ENCODE measurements around the gene ATAD2B. TPM values are rescaled to one million over a fixed set of nuclear protein-coding genes. Genes with fewer than 3 reads are reported as not detected.

ATAD2B gene
- polyA plus RNA-seq, 1 experiment, result 1.5 TPM

DNA sequence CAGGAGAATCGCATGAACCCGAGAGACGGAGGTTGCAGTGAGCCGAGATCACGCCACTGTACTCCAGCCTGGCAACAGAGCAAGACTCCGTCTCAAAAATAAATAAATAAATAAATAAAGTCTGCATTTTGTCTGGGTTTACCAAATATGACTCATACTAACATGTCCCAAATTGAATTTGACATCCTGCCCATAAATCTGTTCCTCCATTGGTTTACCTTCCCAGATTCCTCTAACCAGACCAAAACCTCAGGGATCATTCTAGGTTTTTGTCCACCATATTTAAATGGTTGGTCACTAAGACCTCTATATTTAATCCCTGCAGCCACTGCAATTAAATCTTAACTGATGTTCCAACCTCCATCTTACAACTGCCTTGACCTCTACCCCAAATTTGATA is 150.9 kb downstream of the ATAD2B start:
- H3K27me3 ChIP-seq (ENCODE audit: control insufficient read depth, insufficient read depth, low read length), result no peaks in the 10 kb centered on the region
- no peak for DNase-seq (ENCODE audit: low read depth)
- ChIA-PET CTCF (no interaction called here), POLR2A (no interaction called here)
- TF ChIP-seq, protein P1, sequence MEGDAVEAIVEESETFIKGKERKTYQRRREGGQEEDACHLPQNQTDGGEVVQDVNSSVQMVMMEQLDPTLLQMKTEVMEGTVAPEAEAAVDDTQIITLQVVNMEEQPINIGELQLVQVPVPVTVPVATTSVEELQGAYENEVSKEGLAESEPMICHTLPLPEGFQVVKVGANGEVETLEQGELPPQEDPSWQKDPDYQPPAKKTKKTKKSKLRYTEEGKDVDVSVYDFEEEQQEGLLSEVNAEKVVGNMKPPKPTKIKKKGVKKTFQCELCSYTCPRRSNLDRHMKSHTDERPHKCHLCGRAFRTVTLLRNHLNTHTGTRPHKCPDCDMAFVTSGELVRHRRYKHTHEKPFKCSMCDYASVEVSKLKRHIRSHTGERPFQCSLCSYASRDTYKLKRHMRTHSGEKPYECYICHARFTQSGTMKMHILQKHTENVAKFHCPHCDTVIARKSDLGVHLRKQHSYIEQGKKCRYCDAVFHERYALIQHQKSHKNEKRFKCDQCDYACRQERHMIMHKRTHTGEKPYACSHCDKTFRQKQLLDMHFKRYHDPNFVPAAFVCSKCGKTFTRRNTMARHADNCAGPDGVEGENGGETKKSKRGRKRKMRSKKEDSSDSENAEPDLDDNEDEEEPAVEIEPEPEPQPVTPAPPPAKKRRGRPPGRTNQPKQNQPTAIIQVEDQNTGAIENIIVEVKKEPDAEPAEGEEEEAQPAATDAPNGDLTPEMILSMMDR (IDR thresholded peaks at IDR 0.05; ENCODE audit: insufficient read depth, low read depth, low read length), result no peak
- H3K4me3 ChIP-seq (ENCODE audit: low read depth, low read length), result no peak overlapping the region
- peaks cover 4% of the 10 kb centered on the region for H3K36me3 ChIP-seq (ENCODE audit: control insufficient read depth, insufficient read depth, low read length)

DNA sequence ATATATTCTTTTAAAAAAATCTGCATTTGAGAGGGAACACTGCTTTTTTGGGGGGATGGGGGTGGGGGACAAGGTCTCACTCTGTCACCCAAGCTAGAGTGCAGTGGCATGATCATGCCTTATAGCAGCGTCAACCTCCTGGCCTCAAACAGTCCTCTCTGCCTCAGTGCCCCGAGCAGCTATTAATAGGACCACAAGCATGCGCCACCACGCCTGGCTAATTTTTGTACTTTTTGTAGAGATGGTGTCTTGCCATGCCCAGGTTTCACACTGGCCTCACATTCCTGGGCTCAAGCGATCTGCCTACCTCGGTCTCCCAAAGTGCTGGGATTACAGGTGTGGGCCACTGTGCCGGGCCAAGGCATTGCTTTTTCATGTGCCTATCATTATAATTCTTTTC is 154.2 kb downstream of the ATAD2B start:
- no peak overlapping the region for H3K4me3 ChIP-seq (ENCODE audit: low read depth, low read length)
- H3K27me3 ChIP-seq (ENCODE audit: control insufficient read depth, insufficient read depth, low read length), result no peaks in the 10 kb centered on the region
- TF ChIP-seq, protein P1 (IDR thresholded peaks at IDR 0.05; ENCODE audit: insufficient read depth, low read depth, low read length), result no peak
- peaks cover 4% of the 10 kb centered on the region for H3K36me3 ChIP-seq (ENCODE audit: control insufficient read depth, insufficient read depth, low read length)
- POLR2A ChIA-PET, result no interaction called here
- CTCF ChIA-PET, result interaction anchor here (1.0 kb wide), 1 partner anchor 11 kb away, joined by 4 read pairs; no protein-coding TSS in a partner anchor
- DNase-seq (ENCODE audit: low read depth), result no peak

DNA sequence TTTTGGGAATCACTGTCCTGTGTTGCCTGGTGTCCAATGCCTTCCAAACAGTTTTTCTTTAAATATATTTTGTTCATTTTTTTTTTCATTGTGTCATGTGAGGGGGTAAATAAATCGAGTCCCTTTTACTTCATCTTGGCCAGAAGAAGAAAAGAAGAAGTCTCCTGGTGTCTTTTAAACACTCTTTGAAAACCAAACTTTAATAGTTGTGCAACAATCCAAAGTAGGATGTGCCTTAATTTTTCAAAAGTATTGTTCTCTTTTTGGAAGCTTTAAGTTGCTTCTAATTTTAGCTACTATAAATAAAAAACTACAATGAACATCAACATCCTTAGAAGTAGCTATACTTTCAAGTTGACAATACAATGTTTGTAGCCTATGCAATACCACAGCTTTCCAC is 154.9 kb downstream of the ATAD2B start:
- Histone ChIP-seq H3K4me3 (ENCODE audit: low read depth, low read length) (no peak overlapping the region), H3K36me3 (ENCODE audit: control insufficient read depth, insufficient read depth, low read length) (peaks cover 4% of the 10 kb centered on the region), H3K27me3 (ENCODE audit: control insufficient read depth, insufficient read depth, low read length) (no peaks in the 10 kb centered on the region)
- DNase-seq (ENCODE audit: low read depth), result no peak
- CTCF ChIA-PET, result interaction anchor here (1.0 kb wide), 1 partner anchor 10 kb away, joined by 4 read pairs; no protein-coding TSS in a partner anchor
- POLR2A ChIA-PET, result no interaction called here
- TF ChIP-seq, protein P1 (IDR thresholded peaks at IDR 0.05; ENCODE audit: insufficient read depth, low read depth, low read length), result no peak

DNA sequence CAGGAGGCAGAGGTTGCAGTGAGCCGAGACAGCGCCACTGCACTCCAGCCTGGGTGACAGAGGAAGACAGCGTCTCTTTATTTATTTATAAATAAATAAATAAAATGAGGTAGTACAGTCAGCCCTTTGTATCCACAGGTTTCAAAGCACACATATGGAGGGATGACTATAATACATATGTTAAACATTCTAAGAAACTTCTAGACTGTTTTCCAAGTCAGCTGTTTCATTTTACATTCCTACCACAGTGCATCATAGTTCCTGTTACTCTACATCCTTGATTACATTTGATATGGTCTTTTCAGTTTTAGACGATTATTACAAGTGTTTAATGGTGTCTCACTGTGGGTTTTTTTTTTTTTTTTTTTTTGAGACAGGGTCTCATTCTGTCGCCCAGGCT is 157.6 kb downstream of the ATAD2B start:
- ChIA-PET CTCF (interaction anchor here (1.4 kb wide), 1 partner anchor 10 kb away, joined by 4 read pairs; no protein-coding TSS in a partner anchor), POLR2A (no interaction called here)
- peaks cover 4% of the 10 kb centered on the region for H3K36me3 ChIP-seq (ENCODE audit: control insufficient read depth, insufficient read depth, low read length)
- TF ChIP-seq, protein P1 (IDR thresholded peaks at IDR 0.05; ENCODE audit: insufficient read depth, low read depth, low read length), result no peak
- no peak overlapping the region for H3K4me3 ChIP-seq (ENCODE audit: low read depth, low read length)
- no peak for DNase-seq (ENCODE audit: low read depth)
- no peaks in the 10 kb centered on the region for H3K27me3 ChIP-seq (ENCODE audit: control insufficient read depth, insufficient read depth, low read length)

DNA sequence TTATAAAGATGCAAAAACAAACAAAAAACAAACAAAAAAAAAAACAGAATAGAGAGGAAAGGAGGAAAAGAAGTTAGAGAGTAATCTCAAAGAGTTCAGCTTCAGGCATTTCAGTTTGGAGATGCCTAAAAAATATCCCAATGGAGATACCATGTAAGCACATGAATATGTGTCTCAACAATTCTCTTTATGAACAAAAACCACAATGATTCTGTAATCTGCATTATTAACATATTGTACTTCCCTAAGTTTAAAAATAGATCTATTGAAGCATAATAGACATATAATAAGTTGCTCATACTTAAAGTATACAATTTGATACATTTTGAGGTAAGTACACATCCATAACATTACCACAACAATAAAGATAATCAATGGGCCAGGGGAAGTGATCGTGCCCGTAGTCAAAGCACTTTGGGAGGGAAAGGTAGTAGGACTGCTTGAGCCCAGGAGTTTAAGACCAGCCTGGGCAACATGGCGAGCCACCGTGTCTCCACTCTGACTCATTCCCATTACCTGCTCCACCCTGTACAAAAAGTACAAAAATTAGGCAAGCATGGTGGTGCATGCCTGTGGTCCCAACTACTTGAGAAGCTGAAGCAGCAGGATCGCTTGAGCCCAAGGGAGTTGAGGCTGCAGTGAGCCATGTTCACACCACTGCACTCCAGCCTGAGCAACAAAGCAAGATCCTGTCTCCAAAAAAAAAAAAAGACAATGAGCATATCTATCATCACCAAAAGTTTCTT is 158.9 kb downstream of the ATAD2B start:
- no peaks in the 10 kb centered on the region for H3K27me3 ChIP-seq (ENCODE audit: control insufficient read depth, insufficient read depth, low read length)
- peaks cover 4% of the 10 kb centered on the region for H3K36me3 ChIP-seq (ENCODE audit: control insufficient read depth, insufficient read depth, low read length)
- POLR2A ChIA-PET, result no interaction called here
- DNase-seq (ENCODE audit: low read depth), result no peak
- CTCF ChIA-PET, result no interaction called here
- H3K4me3 ChIP-seq (ENCODE audit: low read depth, low read length), result no peak overlapping the region
- TF ChIP-seq, protein P1 (IDR thresholded peaks at IDR 0.05; ENCODE audit: insufficient read depth, low read depth, low read length), result no peak
